Mucosa of stomach (tissue), 1 donor: ENCODE measurements around the gene BCAM.
"Not testable (repeated sequence)": the region's sequence is repeated elsewhere in the genome, so short reads cannot be mapped to it uniquely, and the experiment has no call there.

Experiments used
- H3K27me3 ChIP-seq: one replicate; pipeline ENCODE4 v1.7.0; 2013; ENCODE audit warnings: mild to moderate bottlenecking, low read length; ENCODE audit not compliant: control insufficient read depth, insufficient read depth
- H3K36me3 ChIP-seq: one replicate; pipeline ENCODE4 v1.7.0; 2013; ENCODE audit warnings: low read length; ENCODE audit not compliant: control insufficient read depth, insufficient read depth
- H3K4me1 ChIP-seq: one replicate; pipeline ENCODE4 v1.7.0; 2013; ENCODE audit warnings: mild to moderate bottlenecking, low read length; ENCODE audit not compliant: control insufficient read depth, insufficient read depth
- H3K4me3 ChIP-seq: one replicate; pipeline ENCODE4 v1.7.0; 2013; ENCODE audit warnings: low read length
- H3K9ac ChIP-seq: one replicate; pipeline ENCODE4 v1.7.0; 2013; ENCODE audit warnings: mild to moderate bottlenecking, low read length, moderate library complexity
- H3K9me3 ChIP-seq: one replicate; pipeline ENCODE4 v1.7.0; 2013; ENCODE audit warnings: mild to moderate bottlenecking, low read length, moderate library complexity; ENCODE audit not compliant: control insufficient read depth
- donor health status: Pancreatic carcinoma.

BCAM gene, protein sequence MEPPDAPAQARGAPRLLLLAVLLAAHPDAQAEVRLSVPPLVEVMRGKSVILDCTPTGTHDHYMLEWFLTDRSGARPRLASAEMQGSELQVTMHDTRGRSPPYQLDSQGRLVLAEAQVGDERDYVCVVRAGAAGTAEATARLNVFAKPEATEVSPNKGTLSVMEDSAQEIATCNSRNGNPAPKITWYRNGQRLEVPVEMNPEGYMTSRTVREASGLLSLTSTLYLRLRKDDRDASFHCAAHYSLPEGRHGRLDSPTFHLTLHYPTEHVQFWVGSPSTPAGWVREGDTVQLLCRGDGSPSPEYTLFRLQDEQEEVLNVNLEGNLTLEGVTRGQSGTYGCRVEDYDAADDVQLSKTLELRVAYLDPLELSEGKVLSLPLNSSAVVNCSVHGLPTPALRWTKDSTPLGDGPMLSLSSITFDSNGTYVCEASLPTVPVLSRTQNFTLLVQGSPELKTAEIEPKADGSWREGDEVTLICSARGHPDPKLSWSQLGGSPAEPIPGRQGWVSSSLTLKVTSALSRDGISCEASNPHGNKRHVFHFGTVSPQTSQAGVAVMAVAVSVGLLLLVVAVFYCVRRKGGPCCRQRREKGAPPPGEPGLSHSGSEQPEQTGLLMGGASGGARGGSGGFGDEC

DNA sequence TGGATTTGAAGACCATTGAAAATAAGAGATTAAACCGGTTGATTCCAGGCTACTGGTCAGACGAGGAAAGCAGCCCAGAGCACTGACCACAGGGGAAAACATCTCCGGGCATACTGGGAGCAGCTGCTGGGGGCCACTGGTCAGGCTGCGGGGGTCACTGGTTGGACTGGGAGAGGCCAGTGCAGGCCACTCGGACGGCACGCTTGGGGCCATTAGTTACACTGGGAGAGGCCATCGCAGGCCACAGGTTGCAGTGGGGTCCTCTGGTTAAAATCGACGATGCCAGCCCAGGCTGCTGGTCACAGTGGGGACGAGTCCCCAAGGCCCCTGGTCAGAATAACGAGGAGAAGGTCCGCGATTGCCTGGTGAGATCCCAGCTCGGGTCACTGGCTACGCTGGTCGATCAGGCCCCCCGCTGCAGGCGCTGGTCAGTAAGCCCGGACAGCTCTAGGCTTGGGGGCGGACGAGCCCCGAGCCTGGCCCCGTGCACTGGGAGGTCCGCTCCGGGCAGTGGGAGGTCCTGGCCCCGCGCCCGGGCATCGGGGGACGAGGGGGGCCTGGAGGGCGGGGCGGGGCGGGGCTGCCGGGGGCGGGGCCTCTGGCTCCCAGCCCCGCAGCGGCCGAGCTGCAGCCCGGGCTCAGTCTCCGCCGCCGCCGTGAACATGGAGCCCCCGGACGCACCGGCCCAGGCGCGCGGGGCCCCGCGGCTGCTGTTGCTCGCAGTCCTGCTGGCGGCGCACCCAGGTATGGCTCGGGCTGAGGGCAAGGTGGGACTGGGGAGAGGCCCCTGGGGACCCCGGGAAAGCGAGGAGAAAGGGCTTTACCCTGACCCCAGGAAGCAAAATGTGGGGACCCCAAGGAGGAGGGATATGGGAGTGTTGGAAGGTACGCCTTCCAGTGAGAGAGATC lies at the start of gene BCAM:
BCAM (plus strand) TSS at position 641 of the 909 bp plus-strand sequence; CDS start at position 663, 22 bp downstream.
- Histone ChIP-seq H3K27me3 (peaks cover 12% of the 10 kb centered on the region), H3K4me1 (peaks cover 26% of the 10 kb centered on the region), H3K9me3 (peaks cover 4% of the 10 kb centered on the region), H3K36me3 (no peaks in the 10 kb centered on the region), H3K9ac (peak within 1 kb of the TSS; percentile 66), H3K4me3 (peak within 1 kb of the TSS; percentile 47)

DNA sequence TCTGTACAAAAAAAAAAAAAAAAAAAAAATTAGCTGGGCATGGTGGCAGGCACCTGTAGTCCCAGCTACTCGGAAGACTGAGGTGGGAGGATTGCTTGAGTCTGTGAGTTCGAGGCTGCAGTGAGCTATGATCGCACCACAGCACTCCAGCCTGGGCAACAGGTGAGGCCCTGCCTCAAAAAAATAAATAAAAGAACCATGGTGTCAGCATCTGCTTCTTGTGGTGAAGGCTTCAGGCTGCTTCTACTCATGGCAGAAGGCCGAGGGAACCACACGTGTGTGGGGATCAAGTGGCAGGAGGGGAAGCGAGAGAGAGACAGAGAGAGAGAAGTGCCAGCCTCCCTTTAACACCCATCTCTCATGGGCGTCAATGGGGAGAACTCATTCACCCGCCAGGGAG lies 46.9 kb upstream of the BCAM start:
- Histone ChIP-seq H3K9ac (no peak overlapping the region), H3K9me3 (no peaks in the 10 kb centered on the region), H3K36me3 (no peaks in the 10 kb centered on the region), H3K4me1 (peaks cover 30% of the 10 kb centered on the region), H3K27me3 (no peaks in the 10 kb centered on the region), H3K4me3 (no peak overlapping the region)

DNA sequence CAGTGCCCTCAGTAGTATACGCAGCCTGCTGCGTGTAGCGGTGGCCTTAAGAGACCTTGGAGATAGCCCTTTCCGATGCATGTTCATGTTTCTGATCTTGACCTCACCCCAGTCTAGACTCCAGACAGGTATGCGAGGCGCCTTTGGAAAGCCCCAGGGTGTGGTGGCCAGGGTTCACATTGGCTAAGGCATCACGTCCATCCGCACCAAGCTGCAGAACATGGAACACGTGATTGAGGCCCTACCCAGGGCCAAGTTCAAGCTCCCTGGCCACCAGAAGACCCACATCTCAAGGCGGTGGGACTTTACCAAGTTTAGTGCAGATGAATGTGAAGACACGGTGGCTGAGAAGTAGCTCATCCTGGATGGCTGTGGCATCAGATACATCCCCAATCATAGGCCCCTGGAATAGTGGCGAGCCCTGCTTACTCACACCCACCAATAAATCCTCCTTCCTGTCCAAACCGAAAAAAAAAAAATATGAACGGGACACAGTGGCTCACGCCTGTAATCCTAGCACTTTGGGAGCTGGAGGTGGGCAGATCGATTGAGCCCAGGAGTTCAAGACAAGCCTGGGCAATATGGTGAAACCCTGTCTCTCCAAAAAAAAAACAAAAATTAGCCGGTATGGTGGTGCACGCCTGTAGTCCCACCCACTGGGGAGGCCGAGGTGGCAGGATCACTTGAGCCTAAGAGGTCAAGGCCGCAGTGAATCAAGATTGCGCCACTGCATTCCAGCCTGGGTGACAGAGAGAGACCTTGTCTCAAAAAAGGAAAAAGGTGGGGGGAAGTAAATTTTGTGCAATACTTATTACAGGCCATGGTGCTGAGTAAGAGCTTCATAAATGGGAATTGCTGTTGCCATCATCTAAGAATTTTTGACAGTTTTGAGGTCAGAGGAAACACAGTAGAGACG lies 43.6 kb upstream of the BCAM start:
- no peak overlapping the region for H3K9ac ChIP-seq
- H3K27me3 ChIP-seq = no peaks in the 10 kb centered on the region
- no peaks in the 10 kb centered on the region for H3K9me3 ChIP-seq
- no peaks in the 10 kb centered on the region for H3K36me3 ChIP-seq
- no peak overlapping the region for H3K4me3 ChIP-seq
- H3K4me1 ChIP-seq = peaks cover 14% of the 10 kb centered on the region

DNA sequence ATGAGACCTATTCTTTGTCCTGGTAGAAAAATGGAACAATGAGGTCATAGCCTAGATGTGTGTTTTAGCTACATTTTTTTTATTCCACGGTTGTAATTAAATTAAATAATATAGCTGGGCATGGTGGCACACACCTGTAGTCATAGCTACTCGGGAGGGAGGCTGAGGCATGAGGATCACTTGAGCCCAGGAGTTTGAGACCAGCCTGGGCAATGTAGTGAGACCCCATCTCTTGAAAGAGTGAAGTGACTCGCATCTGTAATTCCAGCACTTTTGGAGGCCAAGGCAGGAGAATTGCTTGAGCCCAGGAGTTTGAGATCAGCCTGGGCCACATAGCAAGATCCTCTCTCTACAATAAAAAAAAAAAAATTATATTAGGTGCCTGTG lies 43.0 kb upstream of the BCAM start:
- Histone ChIP-seq H3K27me3 (no peaks in the 10 kb centered on the region), H3K9ac (no peak overlapping the region), H3K9me3 (no peaks in the 10 kb centered on the region), H3K4me3 (no peak overlapping the region), H3K4me1 (peaks cover 20% of the 10 kb centered on the region), H3K36me3 (no peaks in the 10 kb centered on the region)

DNA sequence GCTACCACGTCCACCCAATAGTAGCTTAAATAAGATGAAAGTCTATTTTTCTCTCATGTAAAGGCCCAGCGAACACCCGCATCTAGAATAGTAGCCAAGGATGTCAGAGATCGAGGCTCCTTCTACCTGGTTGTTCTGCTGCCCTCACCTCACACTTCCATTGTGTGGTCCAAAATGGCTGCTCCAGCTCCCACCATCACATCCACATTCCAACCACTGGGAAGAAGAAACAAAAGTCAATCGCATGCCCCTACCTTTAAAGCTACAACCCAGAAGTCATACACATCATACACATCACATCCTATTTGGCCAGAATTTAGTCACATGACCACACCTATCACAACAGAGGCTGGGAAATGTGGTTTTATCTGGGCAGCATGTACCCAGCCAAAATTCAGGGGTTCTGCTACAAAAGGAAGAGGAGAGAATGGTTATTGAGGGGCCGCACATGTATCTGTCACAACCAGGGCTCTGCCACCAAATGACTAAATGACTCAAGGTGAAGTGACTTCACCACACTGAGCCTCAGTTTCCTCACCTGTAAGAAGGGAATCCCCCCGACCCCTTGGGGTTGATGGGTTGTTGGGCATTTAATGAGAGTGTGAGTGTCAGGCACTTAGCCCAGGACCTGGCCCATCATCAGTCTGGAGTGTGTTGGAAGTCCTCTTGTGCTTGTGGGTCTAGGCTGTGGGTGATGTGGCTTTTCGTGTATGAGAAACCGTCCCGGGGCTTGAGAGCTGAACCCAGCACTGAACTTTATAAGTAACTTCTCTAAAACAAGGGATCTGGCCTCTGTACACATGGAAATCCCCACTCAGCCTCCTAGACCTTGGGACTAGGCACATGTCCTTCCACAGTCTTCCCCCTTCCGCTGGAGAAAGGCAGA lies 41.4 kb upstream of the BCAM start:
- H3K27me3 ChIP-seq = no peaks in the 10 kb centered on the region
- no peaks in the 10 kb centered on the region for H3K9me3 ChIP-seq
- H3K4me3 ChIP-seq = no peak overlapping the region
- H3K4me1 ChIP-seq = peaks cover 22% of the 10 kb centered on the region
- no peak overlapping the region for H3K9ac ChIP-seq
- H3K36me3 ChIP-seq = no peaks in the 10 kb centered on the region

DNA sequence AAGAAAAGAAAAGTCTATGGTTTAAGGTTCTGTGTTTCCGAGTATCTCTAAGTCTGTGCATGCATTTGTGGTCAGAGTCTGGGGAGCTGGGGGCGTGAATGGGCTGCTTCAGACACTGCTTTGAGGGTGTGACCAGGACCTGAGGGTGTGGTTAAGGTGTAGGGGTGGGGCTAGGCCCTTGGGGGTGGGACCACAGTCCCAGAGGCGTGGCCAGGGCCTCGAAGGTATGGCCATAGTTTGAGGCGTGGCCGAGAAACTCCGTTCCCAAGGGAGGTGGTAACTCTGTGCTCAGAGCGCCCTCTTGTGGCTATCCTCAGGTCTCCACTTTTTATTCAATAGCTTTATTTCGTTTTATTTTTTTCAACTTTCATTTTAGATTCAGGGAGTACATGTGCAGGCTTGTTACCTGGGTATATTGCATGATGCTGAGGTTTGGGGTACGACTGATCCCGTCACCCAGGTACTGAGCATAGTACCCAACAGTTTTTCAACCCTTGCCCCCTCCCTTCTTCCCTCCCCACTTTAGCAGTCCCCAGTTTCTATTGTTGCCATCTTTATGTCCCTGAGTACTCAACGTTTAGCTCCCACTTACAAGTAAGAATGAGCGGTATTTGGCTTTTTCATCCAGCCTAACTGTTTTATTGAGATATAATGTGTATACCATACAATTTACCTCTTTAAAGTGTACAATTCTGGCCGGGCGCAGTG lies 38.2 kb upstream of the BCAM start:
- Histone ChIP-seq H3K36me3 (no peaks in the 10 kb centered on the region), H3K4me3 (no peak overlapping the region), H3K9ac (peak overlapping the region; percentile 39), H3K9me3 (no peaks in the 10 kb centered on the region), H3K4me1 (peaks cover 21% of the 10 kb centered on the region), H3K27me3 (no peaks in the 10 kb centered on the region)

DNA sequence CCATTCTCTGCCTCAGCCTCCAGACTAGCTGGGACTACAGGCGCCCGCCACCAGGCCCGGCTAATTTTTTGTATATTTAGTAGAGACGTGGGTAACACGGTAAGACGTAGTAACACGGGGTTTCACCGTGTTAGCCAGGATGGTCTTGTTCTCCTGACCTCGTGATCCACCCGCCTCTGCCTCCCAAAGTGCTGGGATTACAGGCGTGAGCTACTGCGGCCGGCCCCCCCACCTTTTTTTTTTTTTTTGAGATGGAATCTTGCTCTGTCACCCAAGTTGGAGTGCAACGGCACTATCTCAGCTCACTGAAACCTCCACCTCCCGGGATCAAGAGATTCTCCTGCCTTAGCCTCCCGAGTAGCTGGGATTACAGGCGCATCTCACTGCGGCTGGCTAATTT lies 36.8 kb upstream of the BCAM start:
- H3K4me3 ChIP-seq, H3K9me3 ChIP-seq, H3K27me3 ChIP-seq, H3K36me3 ChIP-seq, H3K9ac ChIP-seq: not testable (repeated sequence)
- peaks cover 28% of the 10 kb centered on the region for H3K4me1 ChIP-seq

DNA sequence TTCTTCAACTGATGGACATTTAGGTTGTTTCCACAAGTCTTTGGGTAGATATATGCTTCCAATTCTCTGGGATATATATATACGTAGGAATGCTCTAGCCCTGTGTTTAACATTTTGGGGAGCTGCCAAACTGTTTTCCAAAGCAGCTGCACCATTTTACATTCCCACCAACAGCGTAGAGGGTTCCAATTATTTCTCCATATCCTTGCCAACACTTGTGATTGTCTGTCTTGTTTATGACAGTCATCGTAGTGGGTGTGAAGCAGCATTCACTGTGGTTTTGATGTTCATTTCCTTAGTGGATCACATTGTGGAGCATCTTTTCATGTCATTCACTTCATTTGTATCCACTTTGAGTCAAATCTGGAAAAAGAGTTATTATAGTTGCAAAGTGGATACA lies 35.9 kb upstream of the BCAM start:
- no peak overlapping the region for H3K4me3 ChIP-seq
- H3K4me1 ChIP-seq = peaks cover 30% of the 10 kb centered on the region
- no peaks in the 10 kb centered on the region for H3K36me3 ChIP-seq
- no peak overlapping the region for H3K9ac ChIP-seq
- no peaks in the 10 kb centered on the region for H3K27me3 ChIP-seq
- no peaks in the 10 kb centered on the region for H3K9me3 ChIP-seq

DNA sequence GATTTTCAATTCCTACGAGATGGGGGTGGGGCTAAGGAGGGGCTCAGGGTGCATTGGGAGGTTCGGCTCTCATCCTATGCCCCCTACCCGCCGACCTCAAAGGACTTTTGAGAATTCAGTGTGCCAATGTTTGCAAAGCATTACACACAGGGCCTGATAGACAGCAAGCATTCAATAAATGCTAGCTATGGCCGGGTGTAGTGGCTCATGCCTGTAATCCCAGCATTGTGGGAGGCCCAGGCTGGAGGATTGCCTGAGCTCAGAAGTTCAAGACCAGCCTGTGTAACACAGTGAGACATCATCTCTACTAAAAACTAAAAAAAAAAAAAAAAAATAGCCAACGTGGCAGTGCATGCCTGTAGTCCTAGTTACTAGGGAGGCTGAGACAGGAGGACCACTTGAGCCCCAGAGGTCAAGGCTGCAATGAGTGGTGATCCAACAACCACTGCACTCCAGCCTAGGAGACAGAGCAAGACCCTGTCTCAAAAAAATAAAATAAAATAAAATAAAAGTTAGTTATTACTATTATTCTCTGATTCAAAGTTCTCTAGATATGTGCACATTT lies 33.1 kb upstream of the BCAM start:
- no peaks in the 10 kb centered on the region for H3K36me3 ChIP-seq
- H3K4me3 ChIP-seq = no peak overlapping the region
- no peak overlapping the region for H3K9ac ChIP-seq
- no peaks in the 10 kb centered on the region for H3K27me3 ChIP-seq
- no peaks in the 10 kb centered on the region for H3K9me3 ChIP-seq
- H3K4me1 ChIP-seq = peaks cover 34% of the 10 kb centered on the region

DNA sequence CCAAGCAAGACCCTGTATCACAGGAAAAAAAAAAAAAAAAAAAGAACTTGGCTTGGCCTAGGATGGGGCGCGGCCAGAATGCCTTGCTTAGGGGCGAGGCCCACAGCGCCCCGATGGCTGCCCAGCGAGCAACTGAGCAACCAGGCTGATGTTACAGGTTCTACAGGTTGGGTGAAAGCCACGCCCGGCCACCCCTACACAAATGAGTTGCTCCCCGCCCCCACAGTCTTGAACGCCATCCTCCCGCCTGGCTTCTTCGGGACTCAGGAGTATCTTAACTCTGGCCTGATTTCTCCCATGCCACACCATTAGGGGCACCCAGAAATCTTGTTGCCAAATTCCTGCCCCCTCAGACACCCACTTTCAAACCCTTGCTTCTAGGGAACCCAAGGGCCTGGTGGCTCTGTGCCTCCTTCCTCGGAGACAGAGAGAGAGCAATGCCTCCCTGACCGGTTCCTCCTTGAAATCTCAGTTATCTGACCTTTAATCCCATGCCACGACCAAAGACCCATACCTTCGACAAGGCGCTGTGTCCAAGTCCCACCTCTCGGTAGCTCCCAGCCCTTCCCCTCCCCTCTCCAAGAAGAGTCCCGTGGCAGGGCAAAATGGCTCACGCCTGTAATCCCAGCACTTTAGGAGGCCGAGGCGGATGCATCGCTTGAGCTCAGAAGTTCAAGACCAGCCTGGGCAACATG lies 32.4 kb upstream of the BCAM start:
- Histone ChIP-seq H3K9ac (peak overlapping the region; percentile 90), H3K27me3 (no peaks in the 10 kb centered on the region), H3K9me3 (no peaks in the 10 kb centered on the region), H3K4me1 (peaks cover 35% of the 10 kb centered on the region), H3K36me3 (no peaks in the 10 kb centered on the region), H3K4me3 (no peak overlapping the region)
